OCI-LY7 (cell line): ENCODE results near the gene HSPA14.

Experiments used
- EZH2phosphoT487 ChIP-seq: fragments of 200-600 bp; sonication (generic); IDR thresholded peaks from 2 replicates; pipeline ENCODE4 v1.6.1; 2018; ENCODE audit warnings: low read depth, borderline replicate concordance, mild to moderate bottlenecking, mixed run types, antibody characterized with exemption, low read length, moderate library complexity, mixed read lengths
- TF ChIP-seq, protein P1 (sequence below): fragments of 200-600 bp; sonication (generic); conservative IDR thresholded peaks from 2 replicates; pipeline ENCODE4 v1.5.1; 2014; ENCODE audit warnings: mild to moderate bottlenecking, antibody characterized with exemption, low read length, moderate library complexity, mixed read lengths

DNA sequence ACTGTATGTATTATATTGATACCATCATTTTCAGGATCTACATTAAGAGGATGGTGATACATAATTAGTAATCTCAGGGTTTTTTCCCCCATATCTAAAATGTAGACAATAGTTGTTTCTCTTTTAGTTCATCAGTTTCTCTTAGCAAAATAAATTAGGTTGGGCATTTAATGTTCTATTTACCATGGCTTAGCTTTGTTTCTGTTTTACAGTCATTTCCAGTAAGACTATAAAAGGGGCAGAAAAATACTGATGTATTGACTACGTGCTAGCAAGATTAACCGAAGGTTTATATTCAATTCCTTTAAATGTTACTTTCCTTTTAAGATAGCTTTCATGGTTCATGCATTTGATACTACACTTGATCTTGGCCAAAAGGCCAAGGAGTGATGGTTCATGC lies 66.8 kb downstream of the HSPA14 start:
- no peak for TF ChIP-seq EZH2phosphoT487
- TF ChIP-seq, protein P1, sequence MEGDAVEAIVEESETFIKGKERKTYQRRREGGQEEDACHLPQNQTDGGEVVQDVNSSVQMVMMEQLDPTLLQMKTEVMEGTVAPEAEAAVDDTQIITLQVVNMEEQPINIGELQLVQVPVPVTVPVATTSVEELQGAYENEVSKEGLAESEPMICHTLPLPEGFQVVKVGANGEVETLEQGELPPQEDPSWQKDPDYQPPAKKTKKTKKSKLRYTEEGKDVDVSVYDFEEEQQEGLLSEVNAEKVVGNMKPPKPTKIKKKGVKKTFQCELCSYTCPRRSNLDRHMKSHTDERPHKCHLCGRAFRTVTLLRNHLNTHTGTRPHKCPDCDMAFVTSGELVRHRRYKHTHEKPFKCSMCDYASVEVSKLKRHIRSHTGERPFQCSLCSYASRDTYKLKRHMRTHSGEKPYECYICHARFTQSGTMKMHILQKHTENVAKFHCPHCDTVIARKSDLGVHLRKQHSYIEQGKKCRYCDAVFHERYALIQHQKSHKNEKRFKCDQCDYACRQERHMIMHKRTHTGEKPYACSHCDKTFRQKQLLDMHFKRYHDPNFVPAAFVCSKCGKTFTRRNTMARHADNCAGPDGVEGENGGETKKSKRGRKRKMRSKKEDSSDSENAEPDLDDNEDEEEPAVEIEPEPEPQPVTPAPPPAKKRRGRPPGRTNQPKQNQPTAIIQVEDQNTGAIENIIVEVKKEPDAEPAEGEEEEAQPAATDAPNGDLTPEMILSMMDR, result no peak
